ENCODE results near the gene WDR73.

The WDR73 gene

GRCh38 chr15:84604826-84605553 is 49.1 kb downstream of the WDR73 start:
- peaks cover 61% of the 10 kb centered on the region for H4K20me1 ChIP-seq (ENCODE audit: insufficient read depth, low read length, poor library complexity, severe bottlenecking)
- peaks cover 86% of the 10 kb centered on the region for H3K79me2 ChIP-seq (ENCODE audit: insufficient read depth, low read length)
- H3K4me2 ChIP-seq (ENCODE audit: low read depth, low read length, poor library complexity, severe bottlenecking), result peak overlapping the region; percentile 89
- peaks cover 8% of the 10 kb centered on the region; the same call in 1 of the 2 replicates for H3K36me3 ChIP-seq (ENCODE audit: insufficient read depth, low read length)
- peak overlapping the region; percentile 56 for H3K9ac ChIP-seq (ENCODE audit: low read depth, low read length, poor library complexity, severe bottlenecking)
- no peaks in the 10 kb centered on the region for H3K9me3 ChIP-seq (ENCODE audit: insufficient read depth, low read depth, low read length)
- no peaks in the 10 kb centered on the region for H3K9me2 ChIP-seq (replicated peaks; ENCODE audit: low read depth, low read length)
- H3K4me3 ChIP-seq (ENCODE audit: low read length, poor library complexity, severe bottlenecking), result peak overlapping the region; percentile 94
- H3K4me1 ChIP-seq (ENCODE audit: insufficient read depth, low read length, poor library complexity, severe bottlenecking), result peaks cover 42% of the 10 kb centered on the region
- H3K27me3 ChIP-seq (ENCODE audit: insufficient read depth, low read length, poor library complexity, severe bottlenecking), result no peaks in the 10 kb centered on the region
- H3F3A ChIP-seq (ENCODE audit: low read depth), result no peaks in the 10 kb centered on the region
- TF ChIP-seq, protein P1, sequence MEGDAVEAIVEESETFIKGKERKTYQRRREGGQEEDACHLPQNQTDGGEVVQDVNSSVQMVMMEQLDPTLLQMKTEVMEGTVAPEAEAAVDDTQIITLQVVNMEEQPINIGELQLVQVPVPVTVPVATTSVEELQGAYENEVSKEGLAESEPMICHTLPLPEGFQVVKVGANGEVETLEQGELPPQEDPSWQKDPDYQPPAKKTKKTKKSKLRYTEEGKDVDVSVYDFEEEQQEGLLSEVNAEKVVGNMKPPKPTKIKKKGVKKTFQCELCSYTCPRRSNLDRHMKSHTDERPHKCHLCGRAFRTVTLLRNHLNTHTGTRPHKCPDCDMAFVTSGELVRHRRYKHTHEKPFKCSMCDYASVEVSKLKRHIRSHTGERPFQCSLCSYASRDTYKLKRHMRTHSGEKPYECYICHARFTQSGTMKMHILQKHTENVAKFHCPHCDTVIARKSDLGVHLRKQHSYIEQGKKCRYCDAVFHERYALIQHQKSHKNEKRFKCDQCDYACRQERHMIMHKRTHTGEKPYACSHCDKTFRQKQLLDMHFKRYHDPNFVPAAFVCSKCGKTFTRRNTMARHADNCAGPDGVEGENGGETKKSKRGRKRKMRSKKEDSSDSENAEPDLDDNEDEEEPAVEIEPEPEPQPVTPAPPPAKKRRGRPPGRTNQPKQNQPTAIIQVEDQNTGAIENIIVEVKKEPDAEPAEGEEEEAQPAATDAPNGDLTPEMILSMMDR (conservative IDR thresholded peaks at IDR 0.05; ENCODE audit: low read length), result no peak
- no peak for TF ChIP-seq EZH2phosphoT487 (IDR thresholded peaks at IDR 0.05; ENCODE audit: borderline replicate concordance)
- H2AFZ ChIP-seq (ENCODE audit: low read length), result no peak overlapping the region

DNA sequence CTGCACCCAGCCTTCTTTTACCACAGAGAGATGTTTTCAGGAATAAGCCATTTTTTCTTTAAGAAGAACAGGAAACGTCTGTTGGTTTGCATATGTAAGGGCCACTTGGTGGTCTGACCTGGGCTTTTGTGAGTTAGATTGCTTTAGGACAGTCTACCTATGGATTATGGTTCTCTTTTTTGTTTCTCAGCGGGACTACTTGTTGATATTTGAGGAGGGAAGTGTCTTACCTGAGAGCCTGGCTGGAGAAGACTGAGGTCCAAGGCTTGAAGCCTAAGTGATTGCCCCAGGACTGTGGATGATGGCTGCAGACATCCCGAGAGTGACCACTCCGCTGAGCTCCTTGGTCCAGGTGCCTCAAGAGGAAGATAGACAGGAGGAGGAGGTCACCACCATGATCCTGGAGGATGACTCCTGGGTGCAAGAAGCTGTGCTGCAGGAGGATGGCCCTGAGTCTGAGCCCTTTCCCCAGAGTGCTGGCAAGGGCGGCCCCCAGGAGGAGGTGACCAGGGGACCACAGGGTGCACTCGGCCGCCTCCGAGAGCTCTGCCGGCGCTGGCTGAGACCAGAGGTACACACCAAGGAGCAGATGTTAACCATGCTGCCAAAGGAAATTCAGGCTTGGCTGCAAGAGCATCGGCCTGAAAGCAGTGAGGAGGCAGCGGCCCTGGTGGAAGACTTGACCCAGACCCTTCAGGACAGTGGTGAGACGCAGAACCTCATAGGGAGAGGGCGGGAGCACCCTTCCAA is 50.3 kb downstream of the WDR73 start:
- peak overlapping the region; percentile 94 for H3K4me3 ChIP-seq (ENCODE audit: low read length, poor library complexity, severe bottlenecking)
- H3F3A ChIP-seq (ENCODE audit: low read depth), result peaks cover 5% of the 10 kb centered on the region
- H3K9ac ChIP-seq (ENCODE audit: low read depth, low read length, poor library complexity, severe bottlenecking), result peak overlapping the region; percentile 22
- H3K9me2 ChIP-seq (replicated peaks; ENCODE audit: low read depth, low read length), result no peaks in the 10 kb centered on the region
- peaks cover 76% of the 10 kb centered on the region for H3K79me2 ChIP-seq (ENCODE audit: insufficient read depth, low read length)
- no peaks in the 10 kb centered on the region for H3K9me3 ChIP-seq (ENCODE audit: insufficient read depth, low read depth, low read length)
- H3K27me3 ChIP-seq (ENCODE audit: insufficient read depth, low read length, poor library complexity, severe bottlenecking), result no peaks in the 10 kb centered on the region
- H3K36me3 ChIP-seq (ENCODE audit: insufficient read depth, low read length), result peaks cover 8% of the 10 kb centered on the region; the same call in 1 of the 2 replicates
- H4K20me1 ChIP-seq (ENCODE audit: insufficient read depth, low read length, poor library complexity, severe bottlenecking), result peaks cover 54% of the 10 kb centered on the region
- no peak overlapping the region for H2AFZ ChIP-seq (ENCODE audit: low read length)
- TF ChIP-seq, protein P1 (conservative IDR thresholded peaks at IDR 0.05; ENCODE audit: low read length), result no peak
- no peak for TF ChIP-seq EZH2phosphoT487 (IDR thresholded peaks at IDR 0.05; ENCODE audit: borderline replicate concordance)
- H3K4me2 ChIP-seq (ENCODE audit: low read depth, low read length, poor library complexity, severe bottlenecking), result peak overlapping the region; percentile 89
- peaks cover 54% of the 10 kb centered on the region for H3K4me1 ChIP-seq (ENCODE audit: insufficient read depth, low read length, poor library complexity, severe bottlenecking)

- Histone ChIP-seq H3K4me1 (ENCODE audit: insufficient read depth, low read length, poor library complexity, severe bottlenecking) (peaks cover 62% of the 10 kb centered on the region), H3K4me2 (ENCODE audit: low read depth, low read length, poor library complexity, severe bottlenecking) (peak overlapping the region; percentile 89), H2AFZ (ENCODE audit: low read length) (peak overlapping the region; percentile 99), H3K27me3 (ENCODE audit: insufficient read depth, low read length, poor library complexity, severe bottlenecking) (no peaks in the 10 kb centered on the region), H3K4me3 (ENCODE audit: low read length, poor library complexity, severe bottlenecking) (peak overlapping the region; percentile 94), H3K9ac (ENCODE audit: low read depth, low read length, poor library complexity, severe bottlenecking) (peak overlapping the region; percentile 82), H3F3A (ENCODE audit: low read depth) (peaks cover 9% of the 10 kb centered on the region), H3K9me3 (ENCODE audit: insufficient read depth, low read depth, low read length) (no peaks in the 10 kb centered on the region), H3K9me2 (replicated peaks; ENCODE audit: low read depth, low read length) (no peaks in the 10 kb centered on the region), H3K36me3 (ENCODE audit: insufficient read depth, low read length) (peaks cover 5% of the 10 kb centered on the region; the same call in 1 of the 2 replicates), H3K79me2 (ENCODE audit: insufficient read depth, low read length) (peaks cover 56% of the 10 kb centered on the region), H4K20me1 (ENCODE audit: insufficient read depth, low read length, poor library complexity, severe bottlenecking) (peaks cover 40% of the 10 kb centered on the region)
- TF ChIP-seq, protein P1 (conservative IDR thresholded peaks at IDR 0.05; ENCODE audit: low read length), result no peak
- no peak for TF ChIP-seq EZH2phosphoT487 (IDR thresholded peaks at IDR 0.05; ENCODE audit: borderline replicate concordance)
Measured at GRCh38 chr15:84601555-84601838, 52.6 kb downstream of the WDR73 start.

Measured in Loucy (cell line).